GM12878 (cell line): Measurements from ENCODE around the gene PCDH1. TPM values are rescaled to one million over a fixed set of nuclear protein-coding genes. Genes with fewer than 3 reads are reported as not detected.

ENCODE experiments used
- GABPA ChIP-seq: IDR thresholded peaks from 2 replicates; pipeline ENCODE4 v1.6.1; 2014; ENCODE audit warnings: antibody characterized with exemption, low read depth, mild to moderate bottlenecking, inconsistent platforms
- HDGF ChIP-seq: fragments of 450-650 bp; IDR thresholded peaks from 2 replicates; pipeline ENCODE4 v1.6.1; 2016; ENCODE audit warnings: antibody characterized with exemption
- PKNOX1 ChIP-seq: fragments of 450-650 bp; IDR thresholded peaks from 2 replicates; pipeline ENCODE4 v1.6.1; 2016; ENCODE audit warnings: mild to moderate bottlenecking
- POLR2AphosphoS2 ChIP-seq: IDR thresholded peaks from 2 replicates; pipeline ENCODE4 v1.6.1; 2011; ENCODE audit warnings: low read depth, mild to moderate bottlenecking, low read length, improper control_type of control experiment, moderate library complexity
- RB1 ChIP-seq: fragments of 450-650 bp; formaldehyde crosslinking; IDR thresholded peaks from 2 replicates; pipeline ENCODE4 v1.6.1; 2017; ENCODE audit warnings: mild to moderate bottlenecking, borderline replicate concordance
- REST ChIP-seq: IDR thresholded peaks from 2 replicates; pipeline ENCODE4 v1.6.1; 2012; ENCODE audit warnings: mild to moderate bottlenecking, low read depth, low read length
- YY1 ChIP-seq: IDR thresholded peaks from 2 replicates; pipeline ENCODE4 v1.6.1; 2011; ENCODE audit warnings: low read depth, mild to moderate bottlenecking, low read length
- ZBTB40 ChIP-seq: fragments of 450-650 bp; IDR thresholded peaks from 2 replicates; pipeline ENCODE4 v1.6.1; 2016; ENCODE audit warnings: mild to moderate bottlenecking, moderate library complexity, borderline replicate concordance
- polyA plus RNA-seq, 11 experiments: library from polyadenylated mRNA; depleted of rRNA in 4 of 11; unstranded in 6 of 11; stranded (reverse) in 5 of 11; fragments of >200 nt; fragmentation: Nextera tagmentation in 4 of 11; fragmentation: Illumina TruSeq in 1 of 11; extraction: Ambion mirVana in 4 of 11; extraction: Trizol in 1 of 11; gene quantifications; 1 replicate in 1 of 11; 2 replicates in 10 of 11; pipeline versions ENCODE4 v1.2.1 to v1.2.3, GENCODE V29; 2011 to 2016; ENCODE audit warnings: inconsistent platforms in 2 of 11, missing spikeins in 2 of 11, low read depth in 1 of 11
- total RNA-seq, 4 experiments: library from RNA; depleted of rRNA in 3 of 4; stranded (reverse); fragments of >200 nt in 3 of 4; fragmentation: Illumina TruSeq in 1 of 4; extraction: Trizol in 1 of 4; gene quantifications; 2 replicates each; pipeline versions ENCODE4 v1.2.1 to v1.2.3, GENCODE V29; 2013 to 2021

Gene PCDH1
- total and polyA plus RNA-seq, 10 of the 15 experiments (the other 5 are each of a cell fraction or from before 2014, with no cell fraction given) = 0.07 to 0.36 (median 0.16) TPM; not detected in 7

GRCh38 chr5:141871870-141872269 is 6.3 kb downstream of the PCDH1 start (continued):
- TF ChIP-seq ZBTB40 (no peak), REST (no peak), POLR2AphosphoS2 (no peak), YY1 (no peak), HDGF (no peak), GABPA (no peak), RB1 (no peak), PKNOX1 (no peak)
- TF ChIP-seq, all 136 proteins: peak for 0
